HG02981 (cell line): ENCODE measurements around the gene ZBTB42.
"Not testable (repeated sequence)": the region's sequence is repeated elsewhere in the genome, so short reads cannot be mapped to it uniquely, and the experiment has no call there.

Experiments
- ATAC-seq: cut with Tn5 transposase; IDR thresholded peaks from one replicate; pipeline ENCODE4 v1.9.1; 2021; ENCODE audit warnings: mild to moderate bottlenecking, moderate library complexity; ENCODE audit not compliant: unreplicated experiment

ZBTB42 gene

DNA sequence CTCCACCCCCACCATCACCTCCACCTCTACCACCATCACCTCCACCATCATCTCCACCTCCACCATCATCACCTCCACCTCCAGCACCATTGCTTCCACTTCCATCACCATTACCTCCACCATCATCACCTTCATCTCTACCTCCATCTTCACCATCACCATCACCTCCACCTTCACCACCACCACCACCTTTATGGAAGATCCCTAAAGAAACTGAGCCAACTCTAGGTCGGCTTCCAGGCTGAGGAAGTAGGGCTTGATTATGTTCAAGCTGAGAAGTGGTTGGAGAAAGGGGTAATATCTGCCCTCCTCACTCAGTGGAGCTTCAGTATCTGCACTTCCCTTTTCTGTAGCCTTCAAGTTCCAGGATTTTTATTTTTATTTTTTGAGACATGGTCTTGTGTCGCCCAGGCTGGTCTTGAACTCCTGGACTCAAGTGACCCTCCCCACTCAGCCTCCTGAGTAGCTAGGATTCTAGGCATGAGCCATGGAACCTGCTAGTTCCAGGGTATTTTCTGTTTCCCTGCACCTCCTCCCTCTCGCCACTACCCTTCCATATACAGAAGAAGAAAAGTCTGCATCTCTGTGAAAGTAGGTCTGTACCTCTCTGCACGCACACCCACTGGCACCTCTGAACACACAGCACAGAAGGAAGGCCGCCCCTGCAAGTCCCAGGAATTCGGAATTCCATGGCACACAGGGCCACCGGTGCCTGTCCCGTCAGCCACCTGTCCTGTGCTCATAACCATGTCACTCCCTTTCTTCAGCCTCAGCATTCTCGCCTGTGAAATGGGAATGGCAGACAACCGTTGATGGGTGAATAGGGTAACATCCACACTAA, 5.9 kb downstream of the ZBTB42 start:
- ATAC-seq = no peak

- ATAC-seq = no peak
These were observed 7.6 kb downstream of the ZBTB42 start for GRCh38 chr14:104808456-104808855.

GRCh38 chr14:104810316-104810715, 9.4 kb downstream of the ZBTB42 start:
- ATAC-seq = no peak

DNA sequence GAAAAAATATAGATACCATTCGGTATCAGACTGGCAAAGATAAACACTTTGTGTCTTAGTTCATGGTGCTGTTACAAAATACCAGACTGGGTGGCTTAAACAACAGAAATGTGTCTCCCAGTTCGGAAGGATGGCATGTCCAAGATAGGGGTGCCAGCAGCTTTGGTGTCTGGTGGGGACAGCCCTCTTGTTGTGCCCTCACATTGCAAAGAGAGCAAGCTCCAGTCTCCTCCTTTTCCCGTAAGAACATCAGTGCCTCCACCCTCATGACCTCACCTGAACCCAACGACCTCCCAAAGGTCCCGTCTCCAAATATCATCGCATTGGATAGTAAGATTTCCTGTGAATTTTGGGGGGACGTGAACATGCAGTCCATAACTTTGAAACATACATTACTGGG, 12.4 kb downstream of the ZBTB42 start:
- no peak for ATAC-seq

- not testable (repeated sequence) for ATAC-seq
These were observed 13.8 kb downstream of the ZBTB42 start for GRCh38 chr14:104814701-104815100.

GRCh38 chr14:104816616-104816884, 15.6 kb downstream of the ZBTB42 start:
- no peak for ATAC-seq

DNA sequence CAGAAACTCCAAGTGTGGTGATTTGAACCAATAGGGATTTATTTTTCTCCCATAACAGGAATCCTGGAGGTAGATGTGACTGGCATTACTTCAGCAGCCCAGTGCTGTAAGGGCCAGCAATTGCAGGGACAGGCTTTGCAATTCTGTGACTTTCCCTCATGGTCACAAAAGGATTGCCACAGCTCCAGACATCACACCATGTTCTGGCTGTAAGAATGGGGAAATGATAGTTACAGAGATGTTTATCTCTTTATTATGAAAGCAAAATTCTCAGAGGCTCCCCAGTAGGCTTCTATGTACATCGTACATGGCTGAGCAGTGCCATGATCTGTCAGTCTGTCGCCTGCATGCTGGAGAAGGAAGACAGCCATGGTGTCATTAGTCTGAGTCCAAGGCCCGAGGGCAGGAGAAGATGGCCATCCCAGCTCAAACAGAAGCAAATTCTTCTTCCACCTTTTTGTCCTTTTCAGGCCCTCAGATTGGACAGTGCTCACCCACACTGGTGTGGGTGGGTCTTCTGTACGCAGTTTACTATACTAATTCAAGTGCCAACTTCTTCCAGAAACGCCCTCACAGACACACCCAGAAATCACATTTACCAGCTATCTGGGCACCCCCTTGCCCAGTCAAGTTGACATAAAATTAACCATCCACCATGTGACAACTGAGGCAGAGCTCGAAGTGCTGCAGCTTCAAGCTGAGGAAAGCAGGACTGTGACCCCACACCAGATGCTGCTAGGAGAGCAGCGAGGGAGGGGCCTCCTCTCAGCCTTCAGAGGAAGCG, 17.2 kb downstream of the ZBTB42 start:
- no peak for ATAC-seq

- no peak for ATAC-seq
These were observed 17.8 kb downstream of the ZBTB42 start for GRCh38 chr14:104818714-104819161.

- no peak for ATAC-seq
These were observed 18.5 kb downstream of the ZBTB42 start for GRCh38 chr14:104819361-104819781.

GRCh38 chr14:104820669-104821228, 19.8 kb downstream of the ZBTB42 start:
- no peak for ATAC-seq

GRCh38 chr14:104821229-104821945, 20.5 kb downstream of the ZBTB42 start:
- no peak for ATAC-seq

DNA sequence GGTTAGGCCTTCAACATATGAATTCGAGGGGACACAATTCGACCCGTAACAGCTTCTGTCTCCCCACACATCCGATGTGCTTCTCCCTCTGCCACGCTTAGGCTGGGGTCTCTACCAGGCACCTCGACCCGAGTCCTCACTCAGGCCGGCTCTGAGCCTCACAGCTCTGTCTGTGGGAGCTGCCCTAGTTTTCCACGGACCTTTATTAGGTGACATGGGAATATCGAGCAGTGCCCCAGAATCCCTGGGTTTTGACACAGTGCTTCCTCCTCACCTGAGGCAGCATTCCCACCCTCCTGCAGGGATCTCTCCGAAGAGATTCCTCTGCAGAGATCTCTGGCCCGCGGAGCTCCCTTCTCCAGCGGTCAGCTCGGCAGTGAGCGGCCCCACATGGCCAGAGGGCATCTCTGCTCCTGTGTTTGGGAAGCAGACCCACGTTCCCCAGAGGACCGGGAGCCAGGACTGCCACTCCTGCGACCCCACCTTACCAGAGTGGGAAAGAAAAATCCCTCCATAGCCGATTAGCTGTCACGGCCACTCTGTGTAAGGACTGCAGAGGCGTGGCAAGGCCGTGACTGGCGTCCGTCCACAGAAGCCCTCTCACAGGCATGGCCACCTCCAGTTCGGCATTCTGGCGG, 21.2 kb downstream of the ZBTB42 start:
- no peak for ATAC-seq

DNA sequence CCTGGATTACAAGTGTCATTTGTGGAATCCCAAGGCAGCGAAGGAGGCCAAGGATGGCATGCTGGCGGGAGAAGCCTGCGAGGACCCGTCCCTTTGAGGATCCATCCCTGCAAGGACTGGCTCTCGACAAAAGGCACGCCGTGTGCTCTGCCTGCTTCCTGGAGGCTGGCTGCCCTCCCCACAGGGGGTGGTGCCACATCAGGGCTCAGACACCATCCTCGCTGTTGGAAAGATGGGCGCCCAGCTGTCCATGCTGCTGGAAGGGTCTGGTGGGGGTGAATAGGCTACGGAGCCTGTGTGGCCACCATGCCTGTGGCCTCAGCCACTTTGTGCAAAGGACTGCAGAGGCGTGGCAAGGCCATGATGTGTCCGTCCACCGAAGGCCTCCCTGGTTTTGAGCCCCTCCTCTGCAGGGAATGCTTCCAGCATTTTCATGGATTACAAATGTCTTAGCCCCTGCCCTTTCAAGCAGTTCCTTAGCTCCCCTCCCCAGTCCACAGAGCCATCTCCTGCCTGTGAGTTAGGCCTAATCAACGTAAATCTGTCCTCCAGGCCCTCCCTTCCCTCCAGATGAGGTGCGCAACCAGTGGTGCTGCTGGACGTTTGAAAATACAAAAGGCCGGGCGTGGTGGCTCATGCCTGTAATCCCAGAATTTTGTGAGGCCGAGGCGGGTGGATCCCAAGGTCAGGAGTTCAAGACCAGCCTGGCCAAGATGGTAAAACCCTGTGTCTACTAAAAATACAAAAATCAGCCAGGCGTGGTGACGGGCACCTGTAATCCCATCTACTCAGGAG, 22.1 kb downstream of the ZBTB42 start:
- no peak for ATAC-seq

- no peak for ATAC-seq
These were observed 23.6 kb downstream of the ZBTB42 start for GRCh38 chr14:104824353-104824997.

- ATAC-seq = peak; percentile 75
These were observed 25.4 kb downstream of the ZBTB42 start for GRCh38 chr14:104826189-104826860.

GRCh38 chr14:104826861-104827176, 25.9 kb downstream of the ZBTB42 start:
- no peak for ATAC-seq

GRCh38 chr14:104827177-104828055, 26.5 kb downstream of the ZBTB42 start:
- ATAC-seq = peak; percentile 59

DNA sequence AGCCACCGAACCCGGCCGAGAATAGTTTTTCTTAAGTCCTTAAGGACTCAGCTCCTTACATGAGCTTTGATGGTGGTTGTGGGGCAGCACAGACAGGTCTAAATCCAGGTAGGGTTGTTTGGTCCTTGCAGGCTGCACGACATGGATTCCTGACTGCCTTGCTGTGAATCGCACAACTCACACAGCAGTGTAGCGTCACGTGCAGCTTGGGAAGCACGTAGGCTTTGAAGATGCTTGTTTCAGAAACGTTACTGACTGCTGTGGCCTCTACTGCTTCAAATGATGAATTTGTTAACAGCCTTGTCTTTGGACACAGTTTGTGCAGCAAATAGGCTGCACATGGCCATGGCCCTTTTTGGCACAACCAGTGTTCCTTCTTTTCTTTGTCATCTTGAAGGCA, 29.9 kb downstream of the ZBTB42 start:
- no peak for ATAC-seq
